NOMO-1 treated with DMSO at 0.1 percent for 48 hours (cell line): Measurements from ENCODE around the gene TYMS.
"Not testable (repeated sequence)": the region's sequence is repeated elsewhere in the genome, so short reads cannot be mapped to it uniquely, and the experiment has no call there.

Source experiments
- DNase-seq: peaks from one replicate; lab custom pipeline; 2025; ENCODE audit not compliant: unreplicated experiment; lab: John Stamatoyannopoulos, UW

Gene TYMS

DNA sequence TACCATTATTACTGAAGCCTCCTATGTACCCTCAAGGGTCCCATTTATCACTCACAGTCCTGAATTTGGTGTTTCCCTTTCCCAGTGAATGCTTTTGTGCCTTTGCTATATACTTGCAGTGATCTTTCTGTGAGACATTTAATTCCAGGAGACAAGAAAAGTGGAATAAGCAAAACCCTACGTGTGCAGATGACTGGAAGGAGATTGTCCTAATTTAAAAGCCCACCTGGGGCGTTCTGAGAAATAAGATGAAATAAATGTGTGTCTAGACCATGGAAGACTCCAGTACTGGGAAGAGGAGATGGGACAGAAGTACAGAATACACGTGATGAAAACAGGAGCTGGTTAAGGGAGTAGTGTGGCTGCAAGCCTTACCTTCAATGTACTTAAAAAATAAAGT is 19.3 kb downstream of the TYMS start:
- no peak for DNase-seq

DNA sequence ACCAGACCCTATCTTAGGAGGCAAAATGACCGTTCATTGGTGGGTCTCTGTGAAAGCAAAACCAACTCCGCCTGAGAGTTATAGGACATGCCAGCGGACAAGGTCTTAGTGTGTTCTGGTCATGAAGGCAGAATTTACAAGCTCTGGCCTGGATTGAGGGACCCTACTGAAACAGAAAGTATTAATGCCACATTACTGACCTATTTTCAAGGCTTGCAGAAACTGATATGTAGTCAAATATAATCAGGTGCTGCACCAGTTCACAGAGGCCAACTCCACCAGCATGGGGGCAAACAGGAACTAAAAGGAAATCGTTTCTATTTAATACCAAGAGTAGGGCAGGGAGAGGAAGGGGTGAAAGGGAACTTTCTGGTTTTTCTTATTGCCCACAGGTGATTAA is 19.7 kb downstream of the TYMS start:
- DNase-seq = no peak

DNA sequence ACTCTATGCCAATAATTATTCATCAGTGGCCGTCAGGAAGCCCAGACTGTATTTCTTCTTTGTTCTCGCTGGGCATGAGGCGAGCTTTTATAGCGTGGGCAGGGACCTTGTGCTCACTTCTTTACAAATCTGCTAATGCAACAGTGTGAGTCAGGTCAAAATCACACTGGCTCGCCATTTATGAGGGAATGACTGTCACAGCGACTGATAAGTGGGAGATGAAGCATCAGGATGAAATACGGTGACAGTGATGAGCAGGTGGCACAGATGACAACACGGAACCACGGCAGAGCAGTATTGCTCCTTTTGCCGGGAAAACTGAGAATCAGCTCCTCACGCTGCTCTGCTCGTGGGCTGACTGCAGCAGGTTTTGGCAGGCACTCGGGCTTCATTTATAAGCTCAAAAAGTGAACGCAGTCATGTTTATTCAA is 20.5 kb downstream of the TYMS start:
- no peak for DNase-seq

- no peak for DNase-seq
Measured at GRCh38 chr18:678482-679182, 21.2 kb downstream of the TYMS start.

DNA sequence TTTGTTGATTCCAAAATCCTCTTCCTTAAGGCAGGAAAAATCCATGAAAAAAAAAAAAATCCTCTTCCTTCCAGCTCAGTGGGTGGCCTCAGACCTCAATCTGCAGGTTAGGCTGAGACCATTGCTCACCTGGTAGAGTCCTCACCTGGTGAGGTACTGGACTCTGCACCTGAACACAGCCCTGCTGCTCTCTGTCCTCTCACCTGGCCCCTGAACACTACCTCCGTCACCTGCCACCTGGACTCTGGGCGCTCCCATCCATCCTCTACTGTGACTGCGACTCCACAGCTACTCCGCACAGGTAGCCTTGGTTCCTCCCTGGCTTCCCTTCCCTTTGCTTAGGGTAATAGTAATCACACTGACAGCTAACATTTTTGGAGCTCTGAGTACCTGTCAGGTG is 22.1 kb downstream of the TYMS start:
- no peak for DNase-seq

DNA sequence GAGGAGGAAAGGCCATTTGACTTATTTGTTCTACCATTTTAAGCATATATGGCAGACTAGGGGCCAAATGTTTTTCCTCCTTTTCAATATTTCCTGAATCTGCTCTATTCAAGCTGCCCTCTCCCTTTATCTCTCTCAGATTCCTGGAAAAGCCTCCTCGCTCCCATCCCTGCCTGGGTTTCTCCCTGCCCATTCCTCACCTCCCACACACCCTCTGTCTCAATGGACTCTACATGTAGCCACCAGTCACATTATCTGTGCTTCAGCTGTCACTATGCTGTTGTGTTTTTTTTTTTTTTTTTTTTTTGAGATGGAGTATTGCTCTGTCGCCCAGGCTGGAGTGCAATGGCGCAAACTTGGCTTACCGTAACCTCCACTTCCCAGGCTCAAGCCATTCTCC is 22.9 kb downstream of the TYMS start:
- DNase-seq = no peak

GRCh38 chr18:681985-682384 is 24.5 kb downstream of the TYMS start:
- no peak for DNase-seq

- DNase-seq = not testable (repeated sequence)
Measured at GRCh38 chr18:682416-682815, 25.0 kb downstream of the TYMS start.

GRCh38 chr18:682833-683232 is 25.4 kb downstream of the TYMS start:
- DNase-seq = no peak

GRCh38 chr18:683531-683930 is 26.1 kb downstream of the TYMS start:
- no peak for DNase-seq

GRCh38 chr18:685438-685837 is 28.0 kb downstream of the TYMS start:
- DNase-seq = no peak

GRCh38 chr18:686339-687111 is 29.1 kb downstream of the TYMS start:
- DNase-seq = no peak

DNA sequence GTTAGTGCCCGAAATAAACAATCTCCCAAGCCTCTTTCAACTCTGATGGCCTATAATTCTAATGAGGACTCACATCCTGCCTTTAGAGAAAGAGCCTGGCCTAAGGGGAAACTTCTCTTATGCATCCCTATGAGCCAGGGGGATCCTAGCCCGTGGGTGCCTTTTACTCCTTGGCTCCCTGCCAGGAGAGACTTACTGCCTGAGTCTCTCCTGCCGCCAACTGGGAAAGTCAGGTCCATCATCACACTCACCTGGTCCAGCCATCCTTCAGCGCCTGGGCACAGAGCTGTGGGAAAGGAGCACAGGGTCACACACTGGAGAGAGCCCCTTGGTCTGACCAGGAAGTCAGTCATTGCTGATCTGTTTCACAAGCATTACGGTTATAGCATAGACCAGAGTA is 30.9 kb downstream of the TYMS start:
- DNase-seq = no peak

DNA sequence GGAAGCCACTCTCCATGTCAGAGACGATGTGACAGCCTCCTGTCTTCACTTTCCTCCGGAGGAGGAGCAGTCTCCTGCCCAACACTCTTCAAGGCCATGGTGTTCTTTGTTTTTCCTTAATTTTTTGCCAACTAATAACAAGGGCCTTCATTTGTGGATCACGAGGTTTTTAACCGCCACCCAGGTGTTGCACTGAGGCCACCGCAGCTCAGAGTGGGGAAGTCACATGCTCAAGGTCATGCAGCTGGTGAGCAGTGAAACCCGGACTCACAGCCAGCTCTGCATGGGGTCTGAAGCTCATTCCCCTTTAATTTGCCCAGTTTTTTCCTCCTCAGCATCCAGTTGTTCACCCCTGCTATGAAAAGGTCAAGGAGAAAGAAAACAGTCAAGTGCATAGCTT is 35.4 kb downstream of the TYMS start:
- no peak for DNase-seq

DNA sequence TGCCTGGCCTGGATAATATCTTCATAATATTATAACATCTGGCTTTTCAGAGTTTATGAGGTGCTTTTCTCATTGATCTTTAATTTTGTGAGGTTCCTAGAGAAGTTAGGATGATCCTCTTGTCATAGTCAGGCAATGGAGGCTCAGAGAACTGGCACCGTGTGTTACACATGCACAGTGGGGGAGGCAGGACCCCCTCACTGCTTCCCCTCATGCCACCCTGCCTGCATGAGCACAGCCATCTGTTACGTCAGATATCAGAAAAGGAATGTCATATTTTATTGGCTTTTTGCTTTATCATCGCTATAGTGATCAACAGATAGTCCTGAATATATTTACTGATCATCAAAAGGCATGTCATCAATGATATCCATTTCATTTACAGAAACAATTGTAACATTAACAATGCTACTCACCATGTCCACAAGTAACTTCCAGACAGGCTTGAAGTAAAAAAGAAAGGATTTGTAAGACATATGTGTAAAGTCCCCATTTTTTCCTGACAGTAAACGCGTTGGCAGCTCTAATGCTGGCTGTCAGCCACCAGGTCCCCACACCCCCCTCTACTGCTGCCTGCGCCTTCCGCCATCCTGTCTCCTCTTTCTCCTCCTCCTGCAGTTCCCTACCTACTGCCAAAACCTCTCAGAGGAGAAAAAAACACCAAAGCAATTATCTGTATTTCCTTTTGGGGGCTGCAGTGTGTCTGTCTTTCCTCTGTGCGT is 36.2 kb downstream of the TYMS start:
- no peak for DNase-seq

- no peak for DNase-seq
Measured at GRCh38 chr18:697012-697411, 39.6 kb downstream of the TYMS start.

DNA sequence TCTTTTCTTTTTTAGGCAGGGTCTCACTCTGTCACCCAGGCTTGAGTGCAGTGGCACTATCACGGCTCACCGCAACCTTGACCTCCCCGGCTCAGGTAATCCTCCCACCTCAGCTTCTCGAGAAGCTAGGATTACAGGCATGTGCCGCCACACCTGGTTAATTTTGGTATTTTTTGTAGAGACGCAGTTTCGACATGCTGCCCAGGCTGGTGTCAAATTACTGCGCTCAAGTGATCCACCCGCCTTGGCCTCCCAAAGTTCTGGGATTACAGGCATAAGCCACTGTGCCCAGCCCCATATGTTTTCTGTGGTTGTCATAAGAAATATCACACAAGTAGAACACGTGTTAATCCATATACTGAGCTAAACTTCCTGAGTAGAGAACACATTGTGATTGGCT is 40.3 kb downstream of the TYMS start:
- DNase-seq = no peak

DNA sequence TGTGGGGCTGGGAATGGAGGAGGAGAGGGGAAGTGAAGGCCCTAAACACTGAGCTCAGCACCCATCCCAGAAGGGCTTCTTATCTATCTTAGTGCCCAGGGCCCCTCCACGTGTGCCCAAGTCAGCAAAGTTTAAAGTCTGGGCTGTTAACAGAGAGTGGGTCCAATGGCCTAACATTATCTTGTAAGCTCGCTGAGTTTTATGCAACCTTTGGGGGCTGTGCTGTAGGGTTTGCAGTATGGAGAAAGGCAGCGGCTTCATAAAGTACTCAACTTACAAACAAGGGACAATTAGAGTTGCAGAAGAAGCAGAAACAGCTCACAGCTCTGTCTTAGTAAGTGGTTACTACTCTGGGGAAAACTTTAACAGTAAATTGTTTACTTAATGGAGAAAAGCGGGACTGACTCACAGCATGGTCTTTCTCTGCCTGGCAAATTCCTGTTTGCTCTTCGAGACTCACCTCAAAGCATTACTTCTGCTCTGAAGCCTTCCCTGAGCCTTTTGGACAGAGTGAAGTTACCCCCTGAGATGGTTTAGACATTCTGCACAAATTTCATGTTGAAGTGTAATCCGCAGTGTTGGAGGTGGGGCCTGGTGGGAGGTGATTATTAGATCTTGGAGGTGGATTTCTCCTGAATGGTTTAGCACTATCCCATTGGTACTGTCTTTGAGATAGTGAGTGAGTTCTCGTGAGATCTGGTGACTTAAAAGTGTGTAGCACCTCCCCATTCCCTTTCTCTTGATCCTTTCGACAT is 45.9 kb downstream of the TYMS start:
- no peak for DNase-seq

DNA sequence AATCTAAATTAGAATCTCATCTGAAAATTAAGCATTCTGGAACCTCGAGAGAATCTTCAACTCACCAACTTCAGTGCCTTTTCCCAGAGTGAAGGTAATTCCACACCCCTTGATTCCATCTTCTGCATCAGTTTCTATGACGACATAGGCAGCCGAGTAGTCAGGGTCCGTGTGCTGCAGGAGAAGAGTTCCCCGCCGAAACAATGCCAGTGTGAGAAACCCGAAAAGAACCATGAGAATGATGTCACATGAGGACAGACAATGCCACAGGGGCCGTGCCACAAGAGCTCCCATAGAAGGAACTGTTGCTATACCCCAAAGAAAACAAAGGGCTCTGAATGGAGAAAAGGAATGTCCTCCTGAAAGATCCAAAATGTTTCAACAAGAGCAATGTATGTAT is 49.0 kb downstream of the TYMS start:
- DNase-seq = no peak

DNA sequence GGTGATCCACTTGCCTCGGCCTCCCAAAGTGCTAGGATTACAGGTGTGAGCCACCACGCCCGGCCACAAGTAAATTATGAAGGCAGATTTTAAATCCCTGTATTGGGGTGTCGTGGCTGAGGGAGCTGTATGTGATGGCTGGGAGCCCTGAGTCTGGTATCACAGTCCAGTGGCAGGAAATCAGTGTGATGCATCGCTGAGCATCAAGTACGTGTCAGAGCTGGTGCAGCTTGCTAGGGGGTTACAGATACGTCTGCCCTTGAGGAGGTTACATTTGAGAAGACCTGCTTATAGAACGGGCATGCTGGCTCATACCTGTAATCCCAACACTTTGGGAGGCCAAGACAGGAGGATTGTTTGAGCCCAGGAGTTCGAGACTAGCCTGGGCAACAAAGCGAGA is 50.6 kb downstream of the TYMS start:
- DNase-seq = no peak

DNA sequence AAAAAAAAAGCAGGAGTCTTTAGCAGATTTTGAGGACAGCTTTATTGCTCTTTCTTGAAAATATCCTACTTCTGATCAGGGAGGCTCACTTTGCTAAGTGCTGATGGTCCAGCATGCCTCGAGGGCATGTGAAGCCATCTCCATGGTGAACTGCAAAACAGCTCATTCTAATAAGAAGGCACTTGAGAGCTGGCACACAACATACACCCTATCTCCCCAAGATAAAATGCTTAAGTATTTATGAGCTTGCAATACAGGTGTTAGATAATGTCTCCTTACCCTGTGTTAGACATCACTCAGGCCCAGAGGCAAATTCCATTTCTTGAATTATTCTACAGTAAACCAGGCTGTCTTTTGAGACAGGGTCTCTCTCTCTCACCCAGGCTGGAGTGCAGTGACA is 52.3 kb downstream of the TYMS start:
- no peak for DNase-seq
